HG03196 (cell line): ENCODE measurements around the gene PM20D1.
"Not testable (repeated sequence)": the region's sequence is repeated elsewhere in the genome, so short reads cannot be mapped to it uniquely, and the experiment has no call there.

Experiments used
- ATAC-seq: cut with Tn5 transposase; IDR thresholded peaks from one replicate; pipeline ENCODE4 v1.9.1; 2021; ENCODE audit not compliant: unreplicated experiment

The PM20D1 gene, protein sequence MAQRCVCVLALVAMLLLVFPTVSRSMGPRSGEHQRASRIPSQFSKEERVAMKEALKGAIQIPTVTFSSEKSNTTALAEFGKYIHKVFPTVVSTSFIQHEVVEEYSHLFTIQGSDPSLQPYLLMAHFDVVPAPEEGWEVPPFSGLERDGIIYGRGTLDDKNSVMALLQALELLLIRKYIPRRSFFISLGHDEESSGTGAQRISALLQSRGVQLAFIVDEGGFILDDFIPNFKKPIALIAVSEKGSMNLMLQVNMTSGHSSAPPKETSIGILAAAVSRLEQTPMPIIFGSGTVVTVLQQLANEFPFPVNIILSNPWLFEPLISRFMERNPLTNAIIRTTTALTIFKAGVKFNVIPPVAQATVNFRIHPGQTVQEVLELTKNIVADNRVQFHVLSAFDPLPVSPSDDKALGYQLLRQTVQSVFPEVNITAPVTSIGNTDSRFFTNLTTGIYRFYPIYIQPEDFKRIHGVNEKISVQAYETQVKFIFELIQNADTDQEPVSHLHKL

DNA sequence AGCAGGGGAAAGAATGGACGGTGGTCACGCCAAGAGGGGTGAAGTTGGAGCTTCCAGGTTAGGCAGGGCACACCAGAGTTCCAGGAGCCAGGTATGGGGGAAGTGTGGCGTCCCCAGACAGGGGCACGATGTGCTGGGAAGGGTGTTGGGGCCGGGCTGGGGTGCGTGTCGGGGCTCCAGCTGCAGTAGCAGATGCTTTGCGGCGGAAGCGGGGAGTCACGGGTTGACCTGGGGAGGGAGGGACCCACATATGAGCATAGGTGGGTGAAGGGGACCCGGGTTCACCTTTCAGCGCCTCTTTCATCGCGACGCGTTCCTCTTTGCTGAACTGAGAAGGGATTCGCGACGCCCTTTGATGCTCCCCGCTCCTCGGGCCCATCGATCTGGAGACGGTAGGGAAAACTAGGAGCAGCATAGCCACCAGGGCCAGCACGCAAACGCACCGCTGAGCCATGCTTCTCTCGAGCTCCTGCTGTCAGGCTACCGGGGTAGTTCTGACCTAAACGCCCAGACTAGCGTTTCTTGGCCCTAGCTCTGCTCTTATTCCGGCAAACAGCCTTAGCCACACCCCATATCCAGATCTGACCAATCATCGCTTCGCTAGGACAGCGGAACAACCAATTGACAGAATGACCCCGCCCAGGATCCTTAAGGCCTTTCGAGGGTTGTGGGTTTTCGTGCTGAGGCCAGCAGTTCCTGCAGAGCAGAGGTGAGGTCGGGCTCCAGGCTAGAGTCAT lies at the start of gene PM20D1:
PM20D1 (minus strand) TSS at position 514 of the 737 bp plus-strand sequence; CDS start at position 454, 60 bp downstream.
- ATAC-seq = peak; percentile 73

DNA sequence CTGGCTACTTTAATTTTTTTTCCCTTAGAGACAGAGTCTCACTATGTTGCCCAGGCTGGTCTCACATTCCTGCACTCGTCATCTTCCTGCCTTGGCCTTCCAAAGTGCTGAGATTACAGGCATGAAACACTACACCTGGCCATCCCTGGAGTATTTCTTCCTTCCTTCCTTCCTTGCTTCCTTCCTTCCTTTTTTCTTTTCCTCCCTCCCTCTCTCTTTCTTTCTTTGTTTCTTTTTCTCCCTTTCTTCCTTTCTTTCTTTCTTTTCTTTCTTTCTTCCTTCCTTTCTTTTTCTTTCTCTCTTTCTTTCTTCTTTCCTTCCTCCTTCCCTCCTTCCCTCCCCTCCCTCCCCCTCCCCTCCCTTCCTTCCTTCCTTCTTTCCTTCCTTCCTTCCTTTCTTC lies 46.4 kb upstream of the PM20D1 start:
- ATAC-seq = no peak

DNA sequence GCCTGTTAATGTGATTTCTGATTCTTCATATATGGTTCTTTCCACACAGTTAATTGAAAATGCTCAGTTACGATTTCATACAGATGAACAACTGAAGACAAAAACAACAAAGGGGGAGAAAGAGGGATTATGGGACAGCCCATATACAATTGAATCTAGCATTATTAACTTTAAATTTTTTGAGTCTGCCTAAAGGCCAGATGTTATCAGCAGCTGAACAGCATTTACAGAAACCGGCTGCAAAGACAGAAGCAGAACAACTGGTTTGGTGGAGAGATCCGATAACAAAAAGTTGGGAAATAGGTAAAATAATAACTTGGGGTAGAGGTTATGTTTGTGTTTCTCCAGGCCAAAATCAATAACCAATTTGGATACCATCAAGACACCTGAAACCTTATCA lies 44.2 kb upstream of the PM20D1 start:
- not testable (repeated sequence) for ATAC-seq

DNA sequence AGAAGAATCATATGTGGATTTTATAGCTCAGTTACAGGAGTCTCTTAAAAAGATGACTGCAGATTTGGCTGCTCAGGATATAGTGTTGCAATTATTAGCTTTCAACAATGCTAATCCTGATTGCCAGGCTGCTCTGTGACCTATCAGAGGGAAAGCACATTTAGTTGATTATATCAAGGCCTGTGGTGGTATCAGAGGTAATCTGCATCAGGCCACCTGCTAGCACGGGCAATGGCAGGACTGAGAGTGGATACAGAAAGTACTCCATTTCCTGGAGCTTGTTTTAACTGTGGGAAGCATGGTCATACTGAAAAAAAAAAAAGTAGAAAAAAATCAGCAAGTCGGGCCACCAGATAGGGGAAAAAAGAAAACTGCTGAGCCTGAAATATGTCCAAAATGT lies 42.2 kb upstream of the PM20D1 start:
- ATAC-seq = not testable (repeated sequence)

DNA sequence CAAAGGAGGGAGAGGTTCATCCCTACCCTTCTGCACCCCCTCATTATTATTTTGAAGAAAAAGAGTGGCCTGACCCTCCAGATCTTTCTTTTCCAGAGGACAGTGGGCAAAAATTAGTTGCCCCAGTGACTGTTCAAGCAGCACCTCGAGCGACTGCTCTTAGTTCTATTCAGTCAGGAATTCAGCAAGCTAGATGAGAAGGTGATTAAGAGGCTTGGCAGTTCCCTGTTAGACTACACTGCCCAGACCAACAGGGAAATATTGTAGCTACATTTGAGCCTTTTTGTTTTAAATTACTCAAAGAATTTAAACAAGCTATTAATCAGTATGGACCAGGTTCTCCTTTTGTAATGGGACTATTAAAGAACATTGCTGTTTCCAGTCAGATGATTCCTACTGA lies 41.5 kb upstream of the PM20D1 start:
- not testable (repeated sequence) for ATAC-seq

DNA sequence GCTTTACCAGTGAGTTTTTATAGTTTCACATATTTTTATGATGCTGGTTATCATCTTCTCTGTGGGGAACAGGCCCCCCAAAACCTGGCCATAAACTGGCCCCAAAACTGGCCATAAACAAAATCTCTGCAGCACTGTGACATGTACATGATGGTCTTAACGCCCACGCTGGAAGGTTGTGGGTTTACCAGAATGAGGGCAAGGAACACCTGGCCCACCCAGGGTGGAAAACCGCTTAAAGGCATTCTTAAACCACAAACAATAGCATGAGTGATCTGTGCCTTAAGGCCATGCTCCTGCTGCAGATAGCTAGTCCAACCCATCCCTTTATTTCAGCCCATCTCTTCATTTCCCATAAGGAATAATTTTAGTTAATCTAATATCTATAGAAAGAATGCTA lies 40.7 kb upstream of the PM20D1 start:
- not testable (repeated sequence) for ATAC-seq

DNA sequence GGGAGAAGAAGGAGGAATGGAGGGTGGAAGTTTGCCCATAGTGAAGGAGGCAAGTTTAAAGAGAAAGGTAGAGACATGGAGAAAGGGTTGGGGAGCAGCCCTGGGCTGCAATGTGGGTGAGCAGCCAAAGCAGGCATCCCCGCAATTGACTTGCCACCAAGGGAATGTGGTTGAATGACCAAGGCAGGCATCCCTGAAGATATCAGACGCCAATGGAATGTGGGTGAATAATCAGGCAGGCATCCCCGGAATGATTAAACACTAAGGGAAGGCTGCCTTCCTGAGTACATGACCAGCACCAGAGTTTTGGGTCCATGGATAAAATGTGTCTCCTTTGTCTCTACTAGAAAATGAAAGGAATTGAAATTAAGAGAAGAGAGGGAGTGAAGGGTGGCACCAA lies 39.8 kb upstream of the PM20D1 start:
- not testable (repeated sequence) for ATAC-seq

DNA sequence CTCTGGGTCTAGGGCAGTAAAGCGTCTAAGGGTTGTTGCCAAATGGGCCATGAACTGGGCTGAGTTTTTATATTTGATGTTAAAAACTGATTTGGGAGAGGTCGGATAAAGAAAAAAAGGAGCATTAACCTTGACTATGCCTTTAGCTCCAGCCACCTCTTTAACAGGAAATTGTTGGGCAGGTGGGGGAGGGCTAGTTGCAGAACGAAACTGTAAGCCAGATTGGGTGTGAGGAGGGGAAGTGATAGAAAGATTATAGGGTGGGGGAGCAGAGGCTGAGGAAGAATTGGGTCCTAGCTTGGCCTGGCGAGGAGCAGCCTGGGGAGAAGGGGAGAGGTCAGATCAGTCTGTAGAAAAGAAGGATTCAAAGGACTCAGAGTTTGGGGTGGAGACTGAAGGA lies 39.1 kb upstream of the PM20D1 start:
- not testable (repeated sequence) for ATAC-seq

DNA sequence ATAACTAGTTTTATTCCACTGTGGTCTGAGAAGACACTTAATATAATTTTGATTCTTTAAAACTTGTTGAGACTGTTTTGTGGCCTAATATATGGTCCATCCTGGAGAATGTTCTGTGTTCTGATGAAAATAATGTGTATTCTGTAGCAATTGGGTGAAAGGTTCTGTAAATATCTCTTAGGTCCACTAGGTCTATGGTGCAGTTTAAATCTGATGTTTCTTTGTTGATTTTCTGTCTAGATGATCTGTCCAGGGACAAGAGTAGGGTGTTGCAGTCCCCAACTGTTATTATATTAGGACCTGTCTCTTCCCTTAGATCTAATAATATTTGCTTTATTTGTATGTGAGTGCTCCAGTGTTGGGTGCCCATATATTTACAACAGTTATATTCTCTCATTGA lies 33.9 kb upstream of the PM20D1 start:
- ATAC-seq = no peak

DNA sequence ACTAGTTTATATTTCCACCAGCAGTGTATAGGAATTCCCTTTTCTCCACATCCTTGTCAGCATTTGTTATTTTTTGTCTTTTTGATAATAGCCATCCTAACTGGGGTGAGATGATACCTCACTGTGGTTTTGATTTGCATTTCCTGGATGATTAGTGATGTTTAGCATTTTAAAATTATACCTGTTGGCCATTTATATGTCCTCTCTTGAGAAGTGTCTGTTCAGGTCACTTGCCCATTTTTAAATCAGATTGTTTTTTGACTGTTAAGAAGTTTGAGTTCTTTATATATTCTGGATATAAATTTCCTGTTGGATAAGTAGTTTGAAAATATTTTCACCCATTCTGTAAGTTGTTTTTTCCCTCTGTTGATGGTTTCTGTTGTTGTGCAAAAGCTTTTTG lies 31.0 kb upstream of the PM20D1 start:
- ATAC-seq = no peak

DNA sequence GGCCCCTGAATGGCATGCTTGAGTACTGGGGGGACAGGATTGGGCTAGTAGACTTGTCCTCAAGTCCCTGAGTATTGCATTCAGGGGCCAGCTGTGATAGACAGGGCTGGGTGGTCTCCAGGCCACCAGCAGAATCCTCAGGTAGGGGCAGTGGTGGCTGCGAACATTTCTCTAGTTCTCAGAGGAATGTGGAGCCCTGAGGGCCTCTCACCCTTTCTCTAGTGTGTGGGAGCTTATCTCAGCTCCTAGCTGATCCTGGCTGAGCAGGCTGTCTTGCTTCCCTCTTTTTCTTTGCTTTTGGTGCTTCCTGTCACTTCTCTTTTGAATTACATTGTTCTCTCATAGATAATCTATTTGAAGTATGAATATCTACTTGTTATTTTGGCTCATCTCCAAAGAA lies 30.0 kb upstream of the PM20D1 start:
- no peak for ATAC-seq

DNA sequence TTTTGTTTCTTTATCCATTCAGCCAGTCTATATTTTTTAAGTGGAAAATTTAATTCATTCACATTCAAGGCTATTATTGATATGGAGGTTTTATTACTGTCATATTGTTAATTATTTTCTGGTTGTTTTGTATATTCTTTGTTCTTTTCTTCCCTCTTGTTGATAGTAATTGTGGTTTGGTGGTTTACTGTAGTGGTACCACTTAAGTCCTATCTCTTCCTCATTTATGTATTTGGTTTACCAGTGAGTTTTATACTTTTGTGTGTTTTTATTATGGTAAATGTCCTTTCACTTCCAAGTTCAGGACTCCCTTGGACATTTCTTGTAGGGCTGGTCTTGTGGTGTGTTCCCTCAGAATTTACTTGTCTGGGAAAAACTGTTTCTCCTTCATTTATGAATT lies 28.1 kb upstream of the PM20D1 start:
- ATAC-seq = no peak

DNA sequence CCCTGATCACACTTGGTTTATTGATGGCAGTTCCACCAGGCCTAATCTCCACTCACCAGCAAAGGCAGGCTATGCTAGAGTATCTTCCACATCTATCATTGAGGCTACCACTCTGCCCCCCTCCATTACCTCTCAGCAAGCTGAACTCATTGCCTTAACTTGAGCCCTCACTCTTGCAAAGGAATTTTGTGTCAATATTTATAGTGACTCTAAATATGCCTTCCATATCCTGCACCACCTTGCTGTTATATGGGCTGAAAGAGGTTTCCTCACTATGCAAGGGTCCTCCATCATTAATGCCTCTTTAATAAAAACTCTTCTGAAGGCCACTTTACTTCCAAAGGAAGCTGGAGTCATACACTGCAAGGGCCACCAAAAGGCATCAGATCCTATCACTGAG lies 23.2 kb upstream of the PM20D1 start:
- ATAC-seq = not testable (repeated sequence)

DNA sequence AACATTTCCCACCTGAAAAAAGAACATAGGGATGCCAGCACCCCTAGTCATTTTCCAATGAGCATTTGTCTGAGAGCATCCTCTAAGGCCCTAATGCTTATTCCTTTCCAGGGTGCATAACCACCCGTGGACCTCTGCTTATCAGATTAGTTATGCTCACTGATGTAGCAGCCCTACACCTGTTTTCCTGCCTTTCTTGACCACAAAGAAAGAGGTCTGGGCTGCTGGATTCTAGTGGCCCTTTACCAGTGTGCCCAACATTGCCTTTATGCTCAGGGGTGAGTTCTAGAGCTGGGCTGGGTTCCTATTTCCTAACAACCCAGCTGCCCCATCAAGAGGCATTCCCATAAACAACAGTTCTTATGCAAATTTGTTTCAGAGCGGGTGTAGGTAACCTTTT lies 20.3 kb upstream of the PM20D1 start:
- no peak for ATAC-seq

DNA sequence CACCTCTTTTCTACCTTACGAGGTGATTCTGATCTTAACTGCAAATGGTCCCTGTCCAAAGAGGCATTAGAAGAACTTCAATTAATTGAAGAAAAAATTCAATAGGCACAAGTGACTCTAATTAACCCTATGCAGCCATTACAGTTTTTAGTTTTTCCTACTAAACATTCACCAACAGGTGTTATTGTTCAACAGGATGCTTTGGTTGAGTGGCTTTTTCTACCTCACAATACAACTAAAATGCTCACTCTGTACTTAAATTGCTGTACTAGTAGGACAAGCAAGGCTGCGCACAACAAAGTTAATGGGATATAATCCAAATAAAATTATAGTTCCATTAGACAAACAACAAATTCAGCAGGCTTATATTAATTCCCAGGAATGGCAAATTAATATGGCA lies 11.6 kb upstream of the PM20D1 start:
- ATAC-seq = no peak

DNA sequence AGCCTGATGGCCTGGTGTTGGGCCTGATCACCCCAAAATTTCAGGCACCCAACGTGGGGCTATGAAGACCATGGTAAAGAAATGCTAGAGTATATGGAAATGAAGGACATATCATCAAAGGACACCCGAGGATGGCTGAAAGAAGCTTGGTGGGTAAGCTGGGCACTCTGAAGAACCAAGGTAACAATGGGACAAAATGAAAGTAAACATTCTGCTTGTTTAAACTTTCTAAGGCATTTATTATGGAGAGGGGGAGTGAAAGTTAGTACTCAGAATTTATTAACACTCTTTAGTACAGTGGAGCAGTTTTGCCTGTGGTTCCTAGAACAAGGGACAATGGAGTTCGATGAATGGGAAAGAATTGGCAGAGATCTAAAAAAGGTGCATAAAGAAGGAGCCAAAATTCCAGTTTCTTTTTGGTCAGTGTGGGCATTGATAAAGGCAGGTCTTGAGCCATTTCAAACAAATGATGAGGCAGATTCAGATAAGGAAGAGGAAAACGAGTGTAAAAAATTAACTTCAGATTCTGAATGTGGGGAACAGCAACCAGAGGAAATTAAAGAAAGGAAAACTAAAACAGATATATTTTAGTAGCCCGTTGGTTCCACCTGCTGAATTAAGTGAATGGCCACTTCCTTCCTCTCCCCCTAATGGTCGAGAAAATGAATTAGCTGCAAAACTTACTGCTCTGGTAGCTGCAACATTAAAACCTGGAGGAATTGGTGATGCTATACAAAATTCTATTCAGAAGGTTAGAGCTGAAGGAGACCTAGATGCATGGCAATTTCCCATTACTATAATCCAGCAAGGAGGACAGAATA lies 8.4 kb upstream of the PM20D1 start:
- no peak for ATAC-seq

DNA sequence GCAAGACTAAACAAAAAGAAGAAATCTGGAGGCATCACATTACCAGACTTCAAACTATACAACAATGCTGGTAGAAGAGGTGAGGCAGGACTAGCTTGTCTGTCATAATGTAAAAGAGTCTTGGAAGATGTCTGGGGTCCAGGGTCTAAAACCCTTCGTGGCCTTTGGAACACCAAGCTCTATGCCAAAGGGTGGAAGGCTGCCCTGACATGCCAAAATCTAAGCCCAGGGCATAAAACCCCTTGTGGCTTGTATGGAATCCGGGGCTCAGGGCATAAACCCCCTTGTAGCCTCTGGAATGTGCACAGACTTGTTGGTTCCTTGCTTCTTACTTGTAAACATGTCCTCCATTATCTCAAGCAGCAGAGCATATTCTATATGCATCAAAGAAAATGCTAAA lies 7.6 kb upstream of the PM20D1 start:
- not testable (repeated sequence) for ATAC-seq

DNA sequence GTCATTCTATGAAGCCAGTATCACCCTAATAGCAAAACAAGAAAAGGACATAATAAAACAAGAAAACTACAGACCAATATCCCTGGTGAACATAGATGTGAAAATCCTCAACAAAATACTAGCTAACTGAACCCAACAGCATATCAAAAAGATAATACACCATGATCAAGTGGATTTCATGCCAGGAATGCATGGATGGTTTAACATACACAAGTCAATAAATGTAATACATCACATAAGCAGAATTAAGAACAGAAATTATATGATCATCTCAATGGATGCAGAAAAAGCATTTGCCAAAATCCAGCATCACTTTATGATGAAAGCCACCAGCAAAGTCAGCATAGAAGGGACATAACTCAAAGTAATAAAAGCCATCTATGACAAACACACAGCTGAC lies 6.5 kb upstream of the PM20D1 start:
- ATAC-seq = no peak

DNA sequence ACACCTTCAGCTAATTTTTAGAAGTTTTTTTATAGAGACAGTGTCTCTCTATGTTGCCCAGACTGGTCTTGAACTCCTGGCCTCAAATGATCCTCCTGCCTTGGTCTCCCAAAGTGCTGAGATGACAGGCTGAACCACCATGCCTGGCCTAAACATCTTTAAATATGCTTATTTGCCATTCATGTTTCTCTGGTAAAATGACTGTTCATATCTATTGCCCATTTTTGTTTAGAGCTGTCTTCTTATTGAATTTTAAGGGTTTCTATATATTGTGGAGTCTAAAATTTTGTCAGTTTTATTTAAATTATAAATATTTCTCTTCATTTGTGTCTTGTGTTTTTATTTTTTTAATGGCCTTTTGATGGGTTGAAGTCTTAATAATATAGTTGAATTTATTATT lies 3.0 kb upstream of the PM20D1 start:
- ATAC-seq = no peak

DNA sequence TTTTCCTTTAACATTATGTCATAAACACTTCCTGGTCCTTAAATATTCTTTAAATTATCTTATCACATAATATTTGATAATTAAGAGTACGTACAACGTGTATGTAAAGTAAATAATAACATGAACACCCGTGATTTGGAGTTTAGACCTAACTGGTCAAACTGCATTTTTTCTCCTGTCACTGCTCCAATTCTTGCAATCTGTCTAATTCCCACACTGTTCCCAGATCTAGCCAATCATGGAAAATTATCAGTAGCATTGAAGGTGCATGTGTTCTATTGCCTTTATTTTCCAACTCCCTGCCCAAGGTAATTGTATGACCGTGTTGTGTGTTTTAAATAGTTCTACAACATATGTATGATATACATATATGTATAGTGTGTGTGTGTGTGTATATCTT lies 2.1 kb upstream of the PM20D1 start:
- ATAC-seq = no peak
